Transverse colon (tissue), 4 donors: ENCODE data around the gene TBX18. TPM values are rescaled to one million over a fixed set of nuclear protein-coding genes. Genes with fewer than 3 reads are reported as not detected.

Experiments used
- DNase-seq: peaks from one replicate; pipeline ENCODE4 v3.0.0-alpha.2; 2019
- H3K27ac ChIP-seq, 4 donors: fragments of 200-600 bp; sonication (generic); 2 replicates each; pipeline ENCODE4 v1.5.1; 2016 to 2018; ENCODE audit warnings: inconsistent platforms in 4 of 4
- H3K27me3 ChIP-seq: fragments of 200-600 bp; sonication (generic); 2 replicates; pipeline ENCODE4 v1.5.1; 2017; ENCODE audit warnings: inconsistent platforms
- H3K36me3 ChIP-seq, 4 donors: fragments of 200-600 bp; sonication (generic); 2 replicates each; pipeline ENCODE4 v1.5.1; 2017 to 2019; ENCODE audit warnings: inconsistent platforms in 4 of 4
- H3K4me1 ChIP-seq, 4 donors: fragments of 200-600 bp; sonication (generic); 2 replicates each; pipeline ENCODE4 v1.5.1; 2017 to 2020; ENCODE audit warnings: inconsistent platforms in 4 of 4
- H3K4me3 ChIP-seq, 4 donors: fragments of 200-600 bp; sonication (generic); 1 replicate in 1 of 4; 2 replicates in 3 of 4; pipeline versions ENCODE4 v1.5.1 to v1.6.1; 2017 to 2019; ENCODE audit warnings: inconsistent platforms in 4 of 4
- H3K9me3 ChIP-seq, 2 donors: fragments of 200-600 bp; sonication (generic); 2 replicates each; pipeline ENCODE4 v1.5.1; 2017 to 2019; ENCODE audit warnings: inconsistent platforms in 2 of 2
- CTCF ChIP-seq, 5 experiments: fragments of 200-600 bp in 3 of 5; fragments of 450-650 bp in 2 of 5; sonication (generic) in 3 of 5; IDR thresholded peaks; 1 replicate in 2 of 5; 2 replicates in 3 of 5; pipeline ENCODE4 v1.5.1; 2016 to 2017; ENCODE audit warnings: antibody characterized with exemption in 5 of 5, inconsistent platforms in 3 of 5, mild to moderate bottlenecking in 2 of 5, moderate library complexity in 1 of 5
- EP300 ChIP-seq: sonication (generic); formaldehyde crosslinking; IDR thresholded peaks from one replicate; pipeline ENCODE4 v1.6.1; 2017; ENCODE audit warnings: antibody characterized with exemption, low read depth
- POLR2A ChIP-seq: fragments of 450-650 bp; IDR thresholded peaks from one replicate; pipeline ENCODE4 v1.6.1; 2016; ENCODE audit warnings: antibody characterized with exemption, mild to moderate bottlenecking, moderate library complexity
- POLR2AphosphoS5 ChIP-seq, 3 donors: sonication (generic); formaldehyde crosslinking; IDR thresholded peaks; one replicate each; pipeline ENCODE4 v1.6.1; 2016; ENCODE audit warnings: antibody characterized with exemption in 3 of 3
- WGBS, 2 donors: methylation state at CpG; one replicate each; pipeline ENCODE4 v1.1.5; 2018; ENCODE audit warnings: low coverage in 1 of 2; 5-methylcytosine and 5-hydroxymethylcytosine counted together
- in situ Hi-C, 4 donors: fragments of 200-750 bp; cut with MboI; loops; one replicate each; pipeline versions ENCODE4 v1.15.0 to v1.15.1; 2017; ENCODE audit warnings: low sequenced_read_pairs in 3 of 4, low pct_ligation_motif_present in 1 of 4, low pct_unique_long_range_greater_than_20kb in 1 of 4
- intact Hi-C: fragments of 100-400 bp; cut with DNase I; formaldehyde crosslinking; loops from one replicate; pipeline ENCODE4 v1.15.1; 2023; ENCODE audit warnings: low total_unique reads
- total RNA-seq, 4 donors: library from RNA; depleted of rRNA; stranded (reverse); fragments of >200 nt; gene quantifications; one replicate each; pipeline ENCODE4 v1.1.0, GENCODE V29; 2016

The TBX18 gene
- total RNA-seq, 4 donors from 2014 or later = 0.14 to 3.2 (median 1.9) TPM

GRCh38 chr6:84665401-84665800 is 99.0 kb downstream of the TBX18 start:
- in situ Hi-C loops = no loop called here
- no peaks in the 10 kb centered on the region for H3K27me3 ChIP-seq

GRCh38 chr6:84663866-84664265 is 100.5 kb downstream of the TBX18 start:
- Histone ChIP-seq H3K9me3 (no peaks in the 10 kb centered on the region), H3K36me3 (no peaks in the 10 kb centered on the region), H3K27me3 (no peaks in the 10 kb centered on the region), H3K27ac (no peak overlapping the region), H3K4me3 (no peak overlapping the region), H3K4me1 (no peaks in the 10 kb centered on the region)
- in situ Hi-C loops (no loop called here), intact Hi-C loops (no loop called here)
- WGBS, 2 donors = 32 to 39% methylated on average over 2 of the region's 2 CpGs
- DNase-seq = no peak
- TF ChIP-seq CTCF (IDR thresholded peaks at IDR 0.05) (no peak), EP300 (no peak), POLR2A (no peak), POLR2AphosphoS5 (IDR thresholded peaks at IDR 0.05) (no peak)

More at GRCh38 chr6:84665401-84665800, 99.0 kb downstream of the TBX18 start:
- DNase-seq = no peak
- no peak for TF ChIP-seq CTCF (IDR thresholded peaks at IDR 0.05)
- TF ChIP-seq EP300 = no peak
- TF ChIP-seq POLR2A = no peak
- no peak for TF ChIP-seq POLR2AphosphoS5 (IDR thresholded peaks at IDR 0.05)
- Histone ChIP-seq H3K4me1 (no peaks in the 10 kb centered on the region), H3K9me3 (no peaks in the 10 kb centered on the region), H3K4me3 (no peak overlapping the region), H3K36me3 (no peaks in the 10 kb centered on the region), H3K27ac (no peak overlapping the region)
- intact Hi-C loops = no loop called here
- 90 to 94% methylated on average over 2 to 4 of the region's 4 CpGs for WGBS, 2 donors

- Histone ChIP-seq H3K9me3 (no peaks in the 10 kb centered on the region), H3K4me3 (no peak overlapping the region), H3K27me3 (no peaks in the 10 kb centered on the region), H3K4me1 (no peaks in the 10 kb centered on the region), H3K27ac (no peak overlapping the region), H3K36me3 (no peaks in the 10 kb centered on the region)
- no peak for DNase-seq
- WGBS, 2 donors = 67 to 75% methylated on average over 2 of the region's 2 CpGs
- in situ Hi-C loops = no loop called here
- intact Hi-C loops = no loop called here
- no peak for TF ChIP-seq CTCF (IDR thresholded peaks at IDR 0.05)
- no peak for TF ChIP-seq POLR2A
- no peak for TF ChIP-seq POLR2AphosphoS5 (IDR thresholded peaks at IDR 0.05)
- TF ChIP-seq EP300 = no peak
These were observed 106.9 kb downstream of the TBX18 start for GRCh38 chr6:84657486-84657885.

- WGBS, 2 donors = 56 to 69% methylated on average over 2 of the region's 2 CpGs
- H3K27ac ChIP-seq = no peak overlapping the region
- no peaks in the 10 kb centered on the region for H3K9me3 ChIP-seq
- H3K4me1 ChIP-seq = no peaks in the 10 kb centered on the region
- in situ Hi-C loops (no loop called here), intact Hi-C loops (no loop called here)
- TF ChIP-seq EP300 (no peak), POLR2AphosphoS5 (IDR thresholded peaks at IDR 0.05) (no peak), CTCF (IDR thresholded peaks at IDR 0.05) (no peak)
- H3K27me3 ChIP-seq = no peaks in the 10 kb centered on the region
- H3K36me3 ChIP-seq = no peaks in the 10 kb centered on the region
- no peak for DNase-seq
- no peak overlapping the region for H3K4me3 ChIP-seq
These were observed 107.4 kb downstream of the TBX18 start for GRCh38 chr6:84657025-84657424.
